Activated B cell treated with CpG ODN at 0.5 μM for 24 hours (primary cell): ENCODE data around the gene FOXI3. TPM values are rescaled to one million over a fixed set of nuclear protein-coding genes. Genes with fewer than 3 reads are reported as not detected.

Source experiments
- ATAC-seq: fragments of 200-7000 bp; cut with Tn5 transposase; one replicate; pipeline ENCODE4 v1.10.0; 2021; ENCODE audit warnings: low read depth, mild to moderate bottlenecking, moderate library complexity
- CTCF ChIA-PET: fragments of 350-600 bp; sonication (Branson Sonifier 250); formaldehyde crosslinking; loops from one replicate; lab custom pipeline; 2021; ENCODE audit warnings: antibody characterized with exemption; lab: Charles Lee
- POLR2A ChIA-PET: fragments of 350-600 bp; sonication (Branson Sonifier 250); formaldehyde crosslinking; loops from one replicate; lab custom pipeline; 2021; ENCODE audit warnings: antibody characterized with exemption; lab: Charles Lee
- DNase-seq: peaks from one replicate; pipeline ENCODE4 v3.0.0; 2022
- H3K27ac Mint-ChIP-seq: one replicate; pipeline ENCODE4 v1.8.0; 2020; ENCODE audit warnings: mixed read lengths
- H3K27me3 Mint-ChIP-seq: one replicate; pipeline ENCODE4 v1.8.0; 2021; ENCODE audit warnings: mixed read lengths
- H3K36me3 Mint-ChIP-seq: one replicate; pipeline ENCODE4 v1.8.0; 2021; ENCODE audit warnings: low read depth, mixed read lengths
- H3K4me1 Mint-ChIP-seq: one replicate; pipeline ENCODE4 v1.8.0; 2021; ENCODE audit warnings: mixed read lengths
- H3K4me3 Mint-ChIP-seq: one replicate; pipeline ENCODE4 v1.8.0; 2020; ENCODE audit warnings: mild to moderate bottlenecking, mixed read lengths
- H3K9me3 Mint-ChIP-seq: one replicate; pipeline ENCODE4 v1.8.0; 2020; ENCODE audit warnings: mixed read lengths
- CTCF ChIP-seq: fragments of 200-600 bp; IDR thresholded peaks from one replicate; pipeline ENCODE4 v1.8.0; 2022; ENCODE audit warnings: antibody characterized with exemption, mild to moderate bottlenecking
- intact Hi-C: fragments of 100-400 bp; cut with micrococcal nuclease; formaldehyde crosslinking; loops from one replicate; pipeline ENCODE4 v1.15.1; 2024
- total RNA-seq: library from RNA; stranded (reverse); gene quantifications from 2 replicates; pipeline ENCODE4 v1.2.3, GENCODE V29; 2022

FOXI3 gene
- total RNA-seq, 1 donor from 2014 or later = not detected

GRCh38 chr2:88469202-88470114 lies 17.0 kb upstream of the FOXI3 start:
- no peak for TF ChIP-seq CTCF
- no peak for ATAC-seq
- Mint-ChIP-seq H3K9me3 (no peaks in the 10 kb centered on the region), H3K4me3 (no peak overlapping the region), H3K27ac (no peak overlapping the region), H3K27me3 (peaks cover 7% of the 10 kb centered on the region), H3K4me1 (no peaks in the 10 kb centered on the region), H3K36me3 (no peaks in the 10 kb centered on the region)
- no peak for DNase-seq
- ChIA-PET POLR2A (no interaction called here), CTCF (no interaction called here)
- intact Hi-C loops = no loop called here

DNA sequence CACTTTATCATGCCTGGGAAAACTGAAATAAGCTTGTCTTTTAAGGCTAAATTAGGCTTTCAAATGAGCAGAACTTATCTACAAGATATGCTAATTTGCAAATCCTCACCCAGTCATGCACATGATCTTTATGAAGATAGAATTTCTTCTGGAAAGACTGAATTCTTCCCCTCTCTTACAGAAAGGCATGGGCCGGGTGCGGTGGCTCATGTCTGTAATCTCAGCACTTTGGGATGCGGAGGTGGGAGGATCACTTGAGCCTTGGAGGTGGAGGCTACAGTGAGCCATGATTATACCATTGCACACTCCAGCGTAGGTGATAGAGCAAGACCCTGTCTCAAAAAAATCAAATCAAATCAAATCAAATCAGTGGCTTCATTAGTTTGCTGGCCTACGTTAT lies 11.7 kb upstream of the FOXI3 start:
- ChIA-PET POLR2A (no interaction called here), CTCF (no interaction called here)
- peaks cover 12% of the 10 kb centered on the region for H3K27me3 Mint-ChIP-seq
- H3K36me3 Mint-ChIP-seq = no peaks in the 10 kb centered on the region
- no peak for TF ChIP-seq CTCF
- intact Hi-C loops = no loop called here
- H3K4me1 Mint-ChIP-seq = no peaks in the 10 kb centered on the region
- no peaks in the 10 kb centered on the region for H3K9me3 Mint-ChIP-seq
- no peak overlapping the region for H3K4me3 Mint-ChIP-seq
- H3K27ac Mint-ChIP-seq = no peak overlapping the region
- ATAC-seq (no peak), DNase-seq (no peak)

DNA sequence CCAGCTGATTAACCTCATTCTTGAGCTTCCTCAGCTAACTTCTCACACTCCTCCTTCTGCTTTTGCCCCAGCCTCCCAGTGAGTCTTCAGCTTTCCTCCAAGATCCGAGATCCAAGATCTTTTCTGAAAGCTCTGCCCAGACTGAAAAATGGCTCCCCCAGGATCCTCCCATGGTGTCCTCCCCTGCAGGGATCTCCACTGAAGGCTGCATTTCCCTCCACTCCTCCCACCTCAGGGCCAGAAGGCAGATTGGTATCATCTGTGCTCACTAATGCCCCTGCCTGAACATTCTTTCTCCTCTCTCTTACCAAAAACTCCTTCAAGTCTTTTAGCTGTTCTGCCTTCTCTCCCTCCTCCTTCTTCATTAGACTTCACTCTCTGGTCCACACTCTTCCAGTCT lies 6.1 kb upstream of the FOXI3 start:
- intact Hi-C loops = no loop called here
- Mint-ChIP-seq H3K27me3 (peaks cover 39% of the 10 kb centered on the region), H3K36me3 (no peaks in the 10 kb centered on the region), H3K4me1 (no peaks in the 10 kb centered on the region), H3K4me3 (no peak overlapping the region), H3K9me3 (no peaks in the 10 kb centered on the region), H3K27ac (no peak overlapping the region)
- CTCF ChIA-PET = no interaction called here
- POLR2A ChIA-PET = no interaction called here
- ATAC-seq (no peak), DNase-seq (no peak)
- TF ChIP-seq CTCF = no peak

- Mint-ChIP-seq H3K4me3 (peak overlapping the region; percentile 78), H3K27me3 (peaks cover 48% of the 10 kb centered on the region), H3K9me3 (no peaks in the 10 kb centered on the region), H3K27ac (no peak overlapping the region), H3K4me1 (peaks cover 10% of the 10 kb centered on the region), H3K36me3 (no peaks in the 10 kb centered on the region)
- CTCF ChIA-PET = no interaction called here
- intact Hi-C loops = no loop called here
- POLR2A ChIA-PET = no interaction called here
- no peak for DNase-seq
- ATAC-seq = no peak
- TF ChIP-seq CTCF = no peak
Observed at GRCh38 chr2:88452980-88453582, 588 bp upstream of the FOXI3 start.

DNA sequence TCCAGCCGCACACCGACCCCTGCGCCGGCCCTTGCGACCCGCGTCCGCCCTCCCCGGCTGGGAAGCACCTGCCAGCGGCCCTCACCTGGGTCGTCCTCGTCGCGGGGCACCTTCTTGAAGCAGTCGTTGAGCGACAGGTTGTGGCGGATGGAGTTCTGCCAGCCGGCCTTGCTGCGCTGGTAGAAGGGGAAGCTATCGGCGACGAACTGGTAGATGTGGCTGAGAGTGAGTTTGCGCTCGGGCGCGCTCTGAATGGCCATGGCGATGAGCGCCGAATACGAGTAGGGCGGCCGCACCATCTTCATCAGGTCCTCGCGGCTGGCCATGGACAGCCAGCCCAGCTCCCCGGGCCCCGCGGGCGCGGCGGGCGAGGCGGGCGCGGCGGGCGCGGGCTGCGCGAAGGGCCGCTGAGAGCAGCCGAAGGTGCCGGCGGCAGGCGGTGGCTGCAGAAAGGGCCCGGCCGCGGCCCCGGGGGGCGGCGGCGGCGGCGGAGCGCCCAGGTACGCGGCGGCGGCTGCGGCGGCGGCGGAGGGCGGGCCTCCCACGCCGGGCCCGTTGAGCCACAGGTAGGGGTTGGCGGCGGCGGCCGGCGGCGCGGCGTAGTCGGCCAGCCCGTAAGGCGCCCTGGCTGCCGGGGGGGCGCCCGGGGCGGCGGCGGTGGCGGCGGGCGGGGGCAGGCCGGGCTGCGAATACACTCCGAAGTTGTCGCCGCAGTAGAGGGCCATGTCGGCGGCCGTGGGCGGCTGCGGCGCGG lies 505 bp downstream of the FOXI3 start:
- no peak for TF ChIP-seq CTCF
- intact Hi-C loops = no loop called here
- peaks cover 51% of the 10 kb centered on the region for H3K27me3 Mint-ChIP-seq

More for the DNA sequence above, 505 bp downstream of the FOXI3 start:
- CTCF ChIA-PET = no interaction called here
- H3K36me3 Mint-ChIP-seq = no peaks in the 10 kb centered on the region
- ATAC-seq = peak; percentile 37
- H3K27ac Mint-ChIP-seq = peak overlapping the region; percentile 41
- POLR2A ChIA-PET = no interaction called here
- no peaks in the 10 kb centered on the region for H3K9me3 Mint-ChIP-seq
- H3K4me3 Mint-ChIP-seq = peak overlapping the region; percentile 74
- DNase-seq = peak; percentile 30
- H3K4me1 Mint-ChIP-seq = peaks cover 10% of the 10 kb centered on the region
